GM18502 (cell line): ENCODE results near the gene MGAT4B.

Experiments
- ATAC-seq: cut with Tn5 transposase; IDR thresholded peaks from one replicate; pipeline ENCODE4 v1.9.1; 2021; ENCODE audit warnings: mild to moderate bottlenecking; ENCODE audit not compliant: unreplicated experiment, poor library complexity

Gene MGAT4B

GRCh38 chr5:179753971-179754370 lies 52.7 kb downstream of the MGAT4B start:
- ATAC-seq: no peak

GRCh38 chr5:179749857-179750508 lies 56.7 kb downstream of the MGAT4B start:
- ATAC-seq: no peak

DNA sequence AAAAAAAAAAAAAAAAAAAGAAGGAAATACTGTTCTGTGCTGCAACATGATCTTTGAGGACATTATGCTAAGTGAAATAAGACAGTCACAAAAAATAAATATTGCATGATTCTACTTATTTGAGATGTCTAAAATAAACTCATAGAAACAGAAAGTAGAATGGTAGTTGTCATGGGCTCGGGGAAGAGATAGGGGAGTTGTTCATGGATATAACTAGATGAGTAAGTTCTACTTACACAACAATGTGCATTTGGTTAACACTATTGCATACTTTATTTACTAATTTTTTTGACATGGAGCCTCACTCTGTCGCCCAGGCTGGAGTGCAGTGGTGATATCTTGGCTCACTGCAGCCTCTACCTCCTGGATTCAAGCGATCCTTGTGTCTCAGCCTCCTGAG lies 58.9 kb downstream of the MGAT4B start:
- no peak for ATAC-seq
